ENCODE data around the gene SENP8.

SENP8 gene

DNA sequence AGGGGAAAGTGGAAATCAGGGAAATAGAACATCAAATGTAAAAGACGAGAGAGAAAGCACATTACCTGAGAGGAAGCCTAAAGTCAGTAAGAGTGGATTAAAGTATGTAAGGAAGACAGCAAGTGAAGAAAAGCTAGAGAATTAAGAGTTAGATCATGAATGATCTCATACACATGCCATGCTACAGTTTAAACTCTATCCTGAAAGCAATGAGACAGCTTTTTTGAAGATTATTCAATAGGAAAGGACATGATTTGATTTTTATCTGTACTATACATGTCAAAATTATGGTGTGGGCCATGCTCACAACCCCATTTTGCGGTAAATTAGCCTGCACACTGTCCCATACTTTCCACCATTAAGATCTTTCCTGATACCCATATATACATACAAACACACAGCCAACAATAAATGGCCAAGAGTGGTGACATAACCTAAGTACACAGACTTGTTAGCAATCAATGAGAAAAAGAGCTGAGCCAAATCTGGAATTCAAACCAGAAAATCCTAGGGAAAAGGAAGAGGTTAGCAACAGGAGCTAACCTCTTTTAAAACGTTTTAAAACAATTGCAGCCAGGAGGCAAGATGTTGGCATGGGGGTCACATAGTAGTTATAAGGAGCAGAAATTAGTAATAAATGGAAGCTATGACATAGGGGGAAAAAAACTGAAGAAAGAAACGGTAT, 4.7 kb upstream of the SENP8 start:
- no peak for DNase-seq (ENCODE audit: low spot score)

DNA sequence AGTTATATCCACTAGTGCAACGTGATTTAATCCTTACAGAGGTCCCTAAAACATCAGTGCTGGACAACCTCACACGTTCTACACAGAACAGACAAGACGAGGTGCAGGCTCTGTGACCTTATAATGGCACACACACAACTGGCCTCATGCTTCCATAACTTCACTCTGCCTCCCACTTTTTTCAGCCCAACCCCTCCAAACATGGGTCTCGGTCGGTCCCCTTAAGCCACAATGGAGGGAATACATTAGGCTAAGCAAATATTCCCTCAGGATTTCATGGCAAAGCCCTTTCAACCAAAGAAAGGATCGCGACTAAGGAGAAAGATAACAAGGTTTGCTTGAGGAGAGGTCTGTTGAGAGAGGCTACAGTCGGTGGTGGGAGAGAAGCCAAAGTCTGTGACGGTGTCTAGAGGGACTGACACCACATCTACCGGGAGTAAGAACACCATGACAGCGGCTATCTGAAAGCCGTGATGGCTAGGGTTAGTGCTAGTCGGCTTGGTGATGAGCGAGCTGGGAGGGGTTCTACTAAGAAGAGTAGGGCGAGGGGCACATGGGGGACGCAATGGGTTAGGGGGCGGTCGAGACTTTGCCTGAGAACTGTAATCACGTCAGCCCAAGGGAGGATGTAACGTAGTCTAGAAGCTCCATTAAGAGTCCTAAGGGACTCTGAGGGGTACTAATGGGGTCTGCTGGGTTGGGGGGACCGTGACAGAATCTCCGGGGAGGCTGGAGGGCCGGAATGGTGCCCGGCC, 1.3 kb upstream of the SENP8 start:
- peak; percentile 59 for DNase-seq (ENCODE audit: low spot score)

DNA sequence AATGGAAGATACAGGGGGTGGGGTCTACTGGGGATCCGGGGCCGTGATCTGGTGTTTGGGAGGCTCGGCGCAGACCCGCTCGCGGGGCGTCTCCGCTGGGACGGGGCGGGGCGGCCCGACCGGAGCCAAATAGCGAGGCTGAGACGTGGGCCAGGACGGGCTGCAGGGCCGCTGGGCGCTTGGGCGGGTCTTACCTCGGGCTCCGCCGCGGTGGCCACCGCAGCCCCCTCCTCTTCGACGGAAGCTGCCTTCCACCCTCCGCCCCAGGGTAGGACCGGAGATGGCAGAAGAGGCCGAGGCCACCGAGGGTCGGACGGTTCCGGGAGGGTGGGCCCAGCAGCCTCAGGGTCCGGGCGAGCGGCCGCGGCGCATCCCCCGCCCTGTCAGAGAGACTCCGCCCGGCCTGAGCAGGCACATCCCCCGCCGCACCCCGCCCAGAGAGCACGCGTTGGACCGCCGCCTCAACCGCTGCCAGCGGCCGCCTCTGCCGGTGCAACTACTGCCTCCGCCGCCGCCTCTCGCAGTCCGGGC, 652 bp upstream of the SENP8 start:
- DNase-seq (ENCODE audit: low spot score), result peak; percentile 62

DNA sequence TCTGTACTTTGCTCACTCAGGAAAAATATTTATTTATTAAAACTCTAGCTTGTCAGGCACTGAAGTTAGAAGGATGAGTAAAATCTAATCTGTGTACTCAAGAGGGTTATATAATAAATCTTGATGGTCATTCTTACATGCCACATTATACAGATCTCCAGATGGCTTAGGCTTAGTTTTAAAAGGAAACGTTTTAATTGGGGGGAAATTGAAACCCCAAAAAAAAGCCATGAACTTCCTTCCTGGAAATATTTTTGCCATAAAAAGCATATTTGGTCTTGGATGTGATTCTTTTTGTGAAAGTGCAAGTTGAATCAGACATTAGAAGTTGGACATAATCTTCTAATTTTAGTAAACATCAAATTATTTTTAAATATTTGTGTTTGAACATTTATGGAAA, 6.0 kb downstream of the SENP8 start:
- DNase-seq (ENCODE audit: low spot score), result no peak

DNA sequence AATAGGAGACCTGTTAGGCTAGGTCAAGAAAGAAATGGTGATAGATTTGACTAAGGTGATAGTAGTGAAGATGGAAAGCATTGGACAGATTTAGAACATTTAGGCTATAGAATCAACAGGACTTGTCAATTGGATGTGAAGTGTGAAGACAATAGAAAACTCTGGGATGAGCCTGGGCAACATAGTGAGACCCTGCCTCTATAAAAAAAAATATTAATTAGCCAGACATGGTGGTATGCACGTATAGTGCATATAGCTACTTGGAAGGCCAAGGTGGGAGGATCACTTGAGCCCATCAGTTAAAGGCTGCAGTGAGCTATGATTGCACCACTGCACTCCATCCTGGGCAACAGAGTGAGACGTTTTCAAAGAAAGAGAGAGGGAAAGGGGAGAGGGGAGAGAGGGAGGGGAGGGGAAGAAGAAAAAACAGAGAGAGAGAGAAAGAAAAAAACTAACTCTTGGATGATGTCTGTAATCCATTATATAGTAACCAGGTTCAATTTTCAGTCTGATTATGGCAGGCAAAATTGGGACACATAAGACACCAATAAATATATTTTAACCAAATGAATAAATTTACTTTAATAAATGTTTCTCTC, 9.6 kb downstream of the SENP8 start:
- DNase-seq (ENCODE audit: low spot score), result no peak

DNA sequence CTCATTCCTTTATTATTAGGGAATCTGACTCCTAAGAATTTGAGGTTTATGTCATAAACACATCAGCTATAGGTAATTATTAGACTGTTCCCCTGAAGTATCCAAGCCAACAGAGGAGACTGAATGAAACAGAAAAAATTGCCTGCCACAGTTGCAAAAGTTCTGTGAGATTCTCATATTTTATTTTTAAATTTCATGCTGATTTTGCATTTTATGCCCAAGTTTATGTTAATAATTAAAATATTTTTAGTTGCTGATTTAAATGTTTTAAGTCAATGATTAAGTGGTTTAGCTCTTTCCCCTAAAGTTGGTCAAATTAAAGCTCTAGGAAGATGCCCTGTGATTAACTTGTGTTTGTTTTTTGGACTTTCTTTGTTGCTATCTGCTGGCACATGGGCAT, 10.2 kb downstream of the SENP8 start:
- no peak for DNase-seq (ENCODE audit: low spot score)

DNA sequence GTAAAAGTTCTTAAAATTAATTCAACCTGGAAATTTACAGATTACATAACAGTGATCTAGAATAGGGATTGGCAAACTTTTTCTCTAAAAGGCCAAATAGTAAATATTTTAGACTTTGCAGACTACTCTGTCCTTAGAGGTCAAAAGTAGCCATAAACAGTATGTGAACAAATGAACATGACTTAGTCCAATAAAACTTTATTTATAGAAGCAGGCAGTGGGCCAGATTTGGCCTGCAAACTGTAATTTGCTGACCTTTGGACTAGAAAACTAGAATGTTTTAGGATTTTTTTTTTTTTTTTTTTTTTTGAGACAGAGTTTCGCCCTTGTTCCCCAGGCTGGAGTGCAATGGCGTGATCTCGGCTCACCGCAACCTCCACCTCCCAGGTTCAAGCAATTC, 12.1 kb downstream of the SENP8 start:
- no peak for DNase-seq (ENCODE audit: low spot score)

DNA sequence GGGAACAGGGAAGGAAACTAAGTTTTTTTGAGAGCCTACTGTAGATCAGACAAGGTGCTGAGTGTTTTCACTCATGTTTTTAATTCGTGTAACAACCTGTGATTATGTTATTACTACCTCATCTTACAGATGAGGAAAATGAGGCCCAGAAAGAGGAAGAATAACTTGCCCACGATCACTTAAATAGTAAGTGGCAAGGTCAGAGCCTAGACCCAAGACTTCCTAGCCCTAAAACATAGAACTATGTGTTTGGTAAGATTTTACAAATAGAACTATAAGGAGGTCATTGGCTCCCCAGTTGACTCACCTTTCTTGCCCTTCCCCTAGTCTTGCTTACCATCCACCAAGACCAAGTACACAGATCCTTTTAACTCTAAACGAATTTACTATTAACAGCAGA, 13.7 kb downstream of the SENP8 start:
- no peak for DNase-seq (ENCODE audit: low spot score)

DNA sequence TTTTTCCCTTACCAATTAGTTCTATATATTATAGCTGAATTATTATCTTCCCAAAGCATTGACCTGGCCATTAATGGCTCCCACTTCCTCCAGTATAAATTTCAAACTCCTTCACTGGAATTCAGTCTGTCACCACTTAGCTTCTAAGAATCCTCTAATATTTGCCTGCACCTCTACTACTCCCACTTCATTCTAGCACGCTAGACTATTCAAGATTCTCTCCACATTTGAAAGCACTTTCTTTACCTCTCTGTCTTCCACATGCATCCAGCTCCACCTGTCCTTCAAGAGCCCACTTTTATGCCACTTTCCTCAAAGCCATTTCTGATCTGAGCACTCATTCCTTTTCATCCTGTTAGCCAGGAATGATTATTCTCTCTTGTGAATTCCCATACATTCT, 15.0 kb downstream of the SENP8 start:
- DNase-seq (ENCODE audit: low spot score), result no peak

DNA sequence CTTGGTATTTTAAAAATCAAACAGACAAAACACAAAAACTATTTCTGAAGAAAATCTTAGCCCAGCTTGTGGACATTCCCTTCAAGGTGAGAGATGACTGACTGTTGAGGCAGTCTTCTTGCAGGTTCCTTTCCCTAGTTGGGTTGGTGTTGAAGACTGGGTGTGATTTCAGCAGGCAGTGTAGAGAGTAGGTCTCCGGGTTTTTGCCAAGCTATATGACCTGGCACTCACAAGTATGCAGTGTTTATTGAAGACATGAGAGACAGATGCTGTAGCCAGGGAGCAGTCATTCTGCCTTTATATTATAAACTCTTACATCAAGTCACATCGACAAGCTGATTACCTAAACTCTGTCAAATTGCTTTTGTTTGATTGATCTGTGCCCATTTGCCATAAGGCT, 17.5 kb downstream of the SENP8 start:
- no peak for DNase-seq (ENCODE audit: low spot score)

DNA sequence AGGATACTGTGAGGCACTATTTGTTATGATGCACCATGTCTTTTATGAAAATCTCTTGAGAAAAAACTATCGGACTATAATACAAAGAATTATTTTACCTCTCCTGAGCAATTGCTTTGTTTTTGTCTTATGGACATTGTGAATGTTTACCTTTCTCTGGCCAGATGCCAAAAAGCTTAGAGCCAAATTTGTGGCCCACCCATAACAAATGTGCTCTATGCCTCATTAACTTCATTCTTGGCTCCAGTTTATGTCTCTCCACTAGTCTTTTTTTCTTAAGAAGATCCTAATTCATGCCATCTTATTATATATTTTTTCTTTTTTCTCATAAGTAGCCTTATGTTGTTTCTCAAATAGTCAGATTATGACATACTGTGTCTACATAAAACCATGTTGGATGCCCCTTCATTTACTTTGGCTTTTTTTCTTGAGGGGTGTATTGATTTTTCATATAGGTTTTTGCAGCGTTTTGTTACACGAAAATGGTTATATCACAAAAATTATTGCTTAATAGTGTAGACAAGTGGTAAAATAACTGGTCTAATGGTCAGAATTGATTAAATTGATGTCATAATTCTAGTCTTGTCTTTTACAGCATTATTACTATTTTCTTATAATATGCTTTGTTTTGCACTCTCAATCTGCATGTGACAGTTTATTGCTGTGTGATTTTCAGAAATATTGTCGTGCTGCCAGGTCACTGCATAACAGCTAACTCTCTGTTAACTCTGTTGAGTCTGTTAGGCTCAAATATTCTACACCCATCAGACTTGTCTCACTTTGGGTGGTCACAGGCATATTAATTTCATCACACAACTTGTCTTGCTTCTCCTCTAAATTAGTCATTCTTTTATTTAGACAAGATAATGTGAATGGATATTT, 18.2 kb downstream of the SENP8 start:
- DNase-seq (ENCODE audit: low spot score), result no peak

DNA sequence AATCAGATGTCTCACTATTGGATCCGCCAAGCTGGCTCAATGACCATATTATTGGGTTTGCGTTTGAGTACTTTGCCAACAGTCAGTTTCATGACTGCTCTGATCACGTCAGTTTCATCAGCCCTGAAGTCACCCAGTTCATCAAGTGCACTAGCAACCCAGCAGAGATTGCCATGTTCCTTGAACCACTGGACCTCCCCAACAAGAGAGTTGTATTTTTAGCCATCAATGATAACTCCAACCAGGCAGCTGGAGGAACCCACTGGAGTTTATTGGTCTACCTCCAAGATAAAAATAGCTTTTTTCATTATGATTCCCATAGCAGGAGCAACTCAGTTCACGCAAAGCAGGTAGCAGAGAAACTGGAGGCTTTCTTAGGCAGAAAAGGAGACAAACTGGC, 21.5 kb downstream of the SENP8 start:
- no peak for DNase-seq (ENCODE audit: low spot score)

DNA sequence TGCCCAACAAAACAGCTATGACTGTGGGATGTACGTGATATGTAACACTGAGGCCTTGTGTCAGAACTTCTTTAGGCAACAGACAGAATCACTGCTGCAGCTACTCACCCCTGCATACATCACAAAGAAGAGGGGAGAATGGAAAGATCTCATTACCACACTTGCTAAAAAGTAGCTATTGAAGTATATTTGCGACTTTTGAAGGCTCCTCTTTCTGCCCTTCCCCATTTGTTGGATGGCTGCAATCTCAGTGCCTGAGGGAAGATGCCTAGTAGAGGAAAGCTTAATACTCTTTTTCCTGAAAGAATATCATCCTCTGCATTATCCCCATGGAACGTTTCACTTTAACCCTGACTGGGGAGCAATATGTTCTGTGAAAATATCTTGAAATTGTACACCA, 21.9 kb downstream of the SENP8 start:
- DNase-seq (ENCODE audit: low spot score), result no peak

DNA sequence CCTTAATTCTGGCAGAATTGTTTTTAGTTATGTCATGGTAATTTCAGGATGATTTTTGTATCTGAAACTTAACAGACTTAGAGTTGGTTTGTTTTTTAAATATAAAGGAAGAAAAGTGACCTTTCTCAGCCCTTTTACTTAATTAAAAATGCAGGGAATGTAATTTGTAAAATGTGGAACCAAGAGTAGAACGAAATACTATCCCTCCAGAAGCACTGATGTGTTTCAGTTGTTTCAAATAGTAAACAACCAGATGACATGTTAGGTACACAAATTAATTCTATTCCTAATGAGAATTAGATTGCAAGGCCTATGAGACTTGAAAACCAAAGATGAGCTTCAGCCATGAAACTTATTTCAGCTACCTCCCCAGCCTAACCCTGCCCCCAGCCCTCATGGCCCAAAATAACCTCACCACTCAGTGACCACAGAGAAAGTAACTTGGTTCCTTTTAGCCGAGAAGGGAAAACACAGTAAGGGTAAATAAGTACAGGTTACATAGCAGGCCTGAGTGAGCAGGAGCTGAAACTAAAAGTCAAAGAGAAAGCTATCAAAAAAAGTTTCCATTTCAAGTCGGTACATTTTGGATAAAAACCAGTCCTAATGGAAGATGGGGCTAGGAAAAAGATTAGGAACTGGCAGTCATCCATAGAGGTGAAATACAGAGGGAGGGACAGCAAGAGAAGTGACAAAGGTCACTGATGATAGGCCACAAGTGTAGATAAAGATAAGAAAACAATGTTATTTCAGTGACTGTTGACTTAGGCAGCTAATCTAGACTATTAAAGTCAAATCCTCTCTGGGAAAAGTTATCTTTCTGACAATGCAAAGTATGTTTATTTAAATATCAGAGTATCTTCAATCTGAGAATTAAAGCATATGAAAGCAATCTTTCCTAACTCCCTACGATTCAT, 23.2 kb downstream of the SENP8 start:
- DNase-seq (ENCODE audit: low spot score), result no peak

DNA sequence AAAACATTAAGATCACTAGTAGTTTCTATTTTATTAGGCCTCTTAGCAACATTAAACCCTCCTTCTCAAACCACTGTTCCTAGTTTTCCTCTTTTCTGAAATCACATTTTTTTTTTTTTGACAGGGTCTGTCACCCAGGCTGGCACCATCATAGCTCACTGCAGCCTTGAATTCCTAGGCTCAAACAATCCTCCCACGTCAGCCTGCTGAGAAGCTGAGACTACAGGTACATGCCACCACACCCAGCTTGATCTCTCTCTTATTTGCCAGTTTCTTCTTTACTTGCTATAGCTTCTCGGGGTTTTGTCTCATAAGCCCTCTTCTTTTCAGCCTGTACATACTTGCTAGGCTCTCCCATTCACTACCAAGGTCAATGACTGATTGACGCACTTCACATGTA, 28.0 kb downstream of the SENP8 start:
- no peak for DNase-seq (ENCODE audit: low spot score)

DNA sequence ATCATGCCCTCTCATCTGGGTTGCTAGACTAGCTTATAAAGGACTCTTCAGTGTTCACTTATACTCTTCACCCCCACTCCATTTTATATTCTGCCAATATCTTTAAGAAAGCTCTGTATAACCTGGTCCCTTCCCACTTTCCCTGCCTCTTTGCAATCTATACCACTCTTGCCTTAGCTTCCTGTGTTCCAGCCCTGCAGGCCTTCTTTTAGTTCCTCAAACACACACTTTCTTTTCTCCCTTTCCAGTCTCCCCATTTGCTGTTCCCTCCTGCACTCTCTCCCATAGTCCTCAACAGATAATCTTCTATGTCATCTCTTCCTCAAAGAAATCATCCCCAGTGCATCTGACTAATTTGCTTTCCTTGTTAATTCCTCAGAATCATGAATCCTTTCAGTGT, 28.7 kb downstream of the SENP8 start:
- DNase-seq (ENCODE audit: low spot score), result no peak

DNA sequence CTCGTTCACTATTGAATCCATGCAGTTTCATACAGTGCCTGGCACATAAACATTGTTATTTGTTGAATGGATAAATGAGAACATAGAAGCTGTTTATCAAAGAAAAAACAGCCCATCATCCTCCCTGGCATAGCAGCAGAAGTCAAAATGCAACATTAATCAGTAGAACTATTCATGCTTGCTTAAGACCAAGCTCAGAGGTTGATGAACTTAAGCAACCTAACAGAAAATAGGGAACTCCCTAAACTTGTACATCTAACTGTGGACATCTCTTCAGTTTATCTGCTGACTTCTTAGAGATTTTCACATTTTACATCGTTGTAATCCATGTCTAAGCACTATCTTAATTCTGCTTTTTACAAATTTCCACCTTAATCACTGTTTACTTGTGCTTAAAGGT, 29.2 kb downstream of the SENP8 start:
- DNase-seq (ENCODE audit: low spot score), result no peak

DNA sequence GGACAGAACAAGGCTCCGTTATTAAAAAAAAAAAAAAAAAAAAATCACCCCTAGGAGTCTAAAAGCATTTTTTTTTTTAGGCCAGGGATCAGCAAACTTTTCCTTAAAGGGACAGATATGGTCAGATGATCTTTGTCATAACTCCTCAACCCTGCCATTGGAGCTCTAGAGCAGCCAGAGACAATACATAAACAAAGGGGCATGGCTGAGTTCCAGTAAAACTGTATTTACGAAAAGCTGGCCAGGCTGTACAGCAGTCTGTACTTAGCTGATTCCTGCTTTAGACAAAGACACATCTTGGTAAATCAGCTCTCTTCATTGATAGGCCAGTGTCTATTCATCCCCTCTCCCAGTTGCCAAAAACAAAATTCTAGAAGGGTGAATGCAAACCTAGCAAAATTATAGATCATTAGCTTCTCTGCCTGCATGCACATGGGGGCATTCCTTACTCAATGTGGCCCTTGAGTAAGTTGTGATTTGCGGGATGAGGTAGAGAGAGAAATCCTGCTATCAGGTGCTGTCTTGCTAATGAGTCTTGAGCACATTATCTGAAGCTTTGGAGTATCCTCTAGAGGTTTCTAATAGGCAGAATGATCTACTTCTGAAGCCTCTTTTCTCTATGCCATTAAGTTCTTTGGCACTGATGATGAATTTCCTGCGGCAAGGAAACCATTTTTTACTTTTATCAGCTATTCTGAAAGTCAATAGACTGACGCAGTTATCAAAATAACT, 35.2 kb downstream of the SENP8 start:
- no peak for DNase-seq (ENCODE audit: low spot score)

DNA sequence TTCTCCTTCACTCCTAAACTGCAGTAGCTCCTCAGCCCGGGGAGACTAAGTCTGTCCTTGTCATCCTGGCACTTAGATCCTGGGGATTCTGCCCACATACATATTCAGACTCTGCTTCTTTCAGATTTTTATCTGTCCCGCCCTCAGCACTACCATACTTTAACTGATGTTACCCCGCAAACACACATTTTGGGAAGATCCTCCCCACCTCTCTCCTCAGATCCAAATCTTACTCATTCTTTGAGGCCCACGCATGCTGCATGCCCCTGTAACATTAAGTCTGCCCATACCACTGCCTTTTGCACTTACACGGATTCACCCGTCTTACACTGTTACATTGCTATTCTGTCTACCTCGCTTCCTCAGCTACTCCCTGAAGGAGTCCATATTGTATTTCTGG, 36.1 kb downstream of the SENP8 start:
- no peak for DNase-seq (ENCODE audit: low spot score)

DNA sequence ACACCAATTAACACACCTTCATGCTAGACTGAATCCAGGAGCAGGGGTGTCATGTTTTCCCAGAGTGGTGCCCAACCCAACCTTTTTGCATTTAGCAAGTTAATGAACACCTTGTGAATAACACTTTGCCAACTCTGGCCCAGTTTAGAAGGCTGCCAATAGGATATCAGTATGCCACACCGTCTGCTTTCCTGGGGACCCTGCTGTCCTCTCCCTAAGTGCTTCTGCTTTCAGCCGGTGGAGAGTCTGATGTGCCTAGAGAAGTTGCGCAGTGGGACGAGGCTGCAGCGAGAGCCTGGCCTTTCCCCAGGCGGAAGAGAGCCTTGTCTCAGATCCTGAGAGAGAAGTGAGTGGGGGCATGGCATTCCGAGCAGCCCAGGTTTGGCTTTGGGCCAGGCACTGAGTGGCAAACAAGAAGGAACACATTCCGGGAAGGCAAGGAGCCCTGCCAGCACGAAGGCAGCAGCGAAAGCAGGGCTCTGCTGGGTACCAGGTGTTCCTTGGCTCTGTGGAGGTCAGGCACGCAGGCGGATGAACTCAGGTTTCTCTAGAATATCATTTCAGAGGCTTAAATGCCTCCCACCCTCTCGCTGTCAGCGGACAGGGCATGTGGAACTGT, 36.9 kb downstream of the SENP8 start:
- DNase-seq (ENCODE audit: low spot score), result peak; percentile 75

Data from cerebellar cortex (tissue), 1 donor.